GM12878 (cell line): ENCODE data around the gene LASP1NB.

Source experiments
- BHLHE40 ChIP-seq, 2 experiments: fragments of 450-650 bp in 1 of 2; IDR thresholded peaks; 2 replicates each; pipeline ENCODE4 v1.6.1; 2011 to 2017; ENCODE audit warnings: low read depth in 2 of 2, borderline replicate concordance in 1 of 2, improper control_type of control experiment in 1 of 2, low read length in 1 of 2, mild to moderate bottlenecking in 1 of 2
- ZNF274 ChIP-seq: IDR thresholded peaks from one replicate; pipeline ENCODE4 v1.8.0; 2011; ENCODE audit not compliant: insufficient read length, insufficient read depth

- TF ChIP-seq BHLHE40 (IDR thresholded peaks at IDR 0.05; ENCODE audit: borderline replicate concordance in 1 of 2, low read depth in 2 of 2, low read length in 1 of 2) (no peak), ZNF274 (no peak)
Observed at GRCh38 chr17:38904892-38905291, 20.5 kb upstream of the LASP1NB start.
